ENCODE data around the gene NDUFS8.
A peak's percentile ranks its signal among the peaks of the same experiment; 100 is the strongest.

Gene NDUFS8

GRCh38 chr11:68076371-68077042 lies 46.0 kb downstream of the NDUFS8 start:
- H3K4me3 ChIP-seq (ENCODE audit: low read depth, low read length): no peak overlapping the region
- TF ChIP-seq CTCF (IDR thresholded peaks at IDR 0.05; ENCODE audit: low read depth, low read length): 0 out of 2 replicates have a peak, but pooled peaks have one; percentile 23

GRCh38 chr11:68077617-68078582 lies 47.4 kb downstream of the NDUFS8 start:
- no peak overlapping the region for H3K4me3 ChIP-seq (ENCODE audit: low read depth, low read length)
- no peak for TF ChIP-seq CTCF (IDR thresholded peaks at IDR 0.05; ENCODE audit: low read depth, low read length)

- no peak overlapping the region for H3K4me3 ChIP-seq (ENCODE audit: low read depth, low read length)
- TF ChIP-seq CTCF (IDR thresholded peaks at IDR 0.05; ENCODE audit: low read depth, low read length): no peak
Observed at GRCh38 chr11:68080860-68081259, 50.4 kb downstream of the NDUFS8 start.

GRCh38 chr11:68081691-68082090 lies 51.2 kb downstream of the NDUFS8 start:
- no peak overlapping the region for H3K4me3 ChIP-seq (ENCODE audit: low read depth, low read length)
- TF ChIP-seq CTCF (IDR thresholded peaks at IDR 0.05; ENCODE audit: low read depth, low read length): no peak

- no peak for TF ChIP-seq CTCF (IDR thresholded peaks at IDR 0.05; ENCODE audit: low read depth, low read length)
- no peak overlapping the region for H3K4me3 ChIP-seq (ENCODE audit: low read depth, low read length)
Observed at GRCh38 chr11:68082481-68082880, 52.0 kb downstream of the NDUFS8 start.

- no peak overlapping the region for H3K4me3 ChIP-seq (ENCODE audit: low read depth, low read length)
- no peak for TF ChIP-seq CTCF (IDR thresholded peaks at IDR 0.05; ENCODE audit: low read depth, low read length)
Observed at GRCh38 chr11:68083517-68083916, 53.0 kb downstream of the NDUFS8 start.
